Fibroblast of skin of abdomen (primary cell): Measurements from ENCODE around the gene PLA2G4B.

Source experiments
- DNase-seq: peaks from one replicate; pipeline ENCODE4 v3.0.0-alpha.2; 2013

Gene PLA2G4B

GRCh38 chr15:41851755-41852370, 13.2 kb downstream of the PLA2G4B start:
- DNase-seq: no peak

DNA sequence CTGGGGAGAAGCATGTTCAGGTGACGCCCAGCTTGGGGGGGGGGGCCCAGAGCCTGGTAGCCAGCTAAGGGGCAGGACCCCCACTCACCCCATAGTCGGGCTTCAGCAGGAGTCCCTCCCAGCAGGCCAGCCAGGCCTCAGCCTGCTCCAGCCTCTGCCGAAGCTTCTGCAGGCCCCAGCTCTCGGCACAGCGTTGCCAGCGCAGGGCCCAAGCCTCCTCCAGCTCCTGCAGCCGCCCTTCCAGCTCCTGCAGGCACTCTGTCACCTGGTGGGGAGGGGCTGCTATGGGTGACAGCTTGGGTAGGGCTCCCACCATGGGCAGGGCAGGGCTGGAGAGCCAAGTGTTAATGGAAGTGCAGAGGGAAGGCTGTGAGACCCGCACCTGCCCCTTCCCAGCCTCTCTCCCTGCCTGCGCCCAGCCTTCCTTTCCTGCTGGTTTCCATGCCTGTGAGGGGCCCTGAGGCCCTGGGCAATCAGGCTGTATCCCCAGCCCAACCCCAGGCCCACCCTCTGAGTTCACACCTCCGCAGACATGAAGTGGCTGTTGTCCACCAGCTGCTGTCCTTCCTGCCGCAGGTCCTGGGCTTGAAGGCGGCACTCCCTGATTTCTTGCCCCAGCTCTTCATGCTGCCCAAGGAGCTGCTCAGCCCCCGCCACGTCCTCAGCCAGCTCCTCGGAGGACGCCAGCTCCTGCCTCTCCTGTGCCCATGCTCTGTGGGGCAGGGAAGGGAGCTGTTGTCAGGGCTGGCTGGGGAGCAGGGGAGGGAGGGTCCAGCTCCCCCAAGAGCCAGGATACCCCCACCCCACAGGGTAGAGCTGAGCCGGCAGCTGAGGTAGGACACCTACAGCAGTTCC, 14.3 kb downstream of the PLA2G4B start:
- no peak for DNase-seq

- DNase-seq: no peak
These were observed 15.2 kb downstream of the PLA2G4B start for GRCh38 chr15:41853831-41854230.

- no peak for DNase-seq
These were observed 15.8 kb downstream of the PLA2G4B start for GRCh38 chr15:41854443-41854842.

GRCh38 chr15:41855261-41855961, 16.8 kb downstream of the PLA2G4B start:
- DNase-seq: no peak

- no peak for DNase-seq
These were observed 17.6 kb downstream of the PLA2G4B start for GRCh38 chr15:41856262-41856661.

DNA sequence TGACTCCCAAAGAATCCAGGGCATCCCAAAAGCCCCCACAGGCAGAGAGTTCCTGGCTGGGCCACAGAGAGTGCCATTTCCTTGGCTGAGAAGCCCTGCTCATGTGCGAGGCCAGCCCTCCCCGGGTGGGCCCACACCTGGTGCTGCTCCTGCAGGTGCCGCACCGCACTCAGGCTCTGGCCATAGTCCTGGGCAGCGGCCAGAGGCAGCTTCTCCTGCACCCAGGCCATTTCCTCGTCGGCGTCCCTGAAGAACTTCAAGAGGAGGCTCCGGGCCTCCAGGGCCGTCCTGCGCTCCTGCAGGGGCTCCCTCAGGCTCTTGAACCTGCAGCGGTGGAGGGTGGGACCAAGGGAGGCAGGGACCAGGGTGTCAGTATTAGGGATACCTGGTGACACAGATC, 18.1 kb downstream of the PLA2G4B start:
- no peak for DNase-seq

DNA sequence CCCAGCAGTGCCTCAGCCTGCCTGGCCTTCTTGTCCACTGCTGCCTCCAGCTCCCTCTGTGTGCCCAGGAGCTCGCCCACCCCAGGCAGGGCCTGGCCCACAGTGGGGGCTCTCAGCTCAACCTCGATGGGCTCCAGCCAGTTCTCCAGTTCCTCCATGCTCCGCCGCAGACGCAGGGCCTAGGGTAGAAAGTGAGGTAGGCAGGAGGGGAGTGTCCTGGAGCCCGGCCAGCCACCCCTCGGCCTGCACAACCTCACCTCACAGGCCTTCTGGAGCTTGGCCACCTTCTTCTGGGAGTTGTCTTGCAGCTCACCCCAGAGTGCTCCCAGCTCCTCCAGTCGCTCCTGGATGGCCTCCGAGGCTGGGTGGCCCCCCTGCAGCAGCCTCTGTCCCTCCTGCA, 18.7 kb downstream of the PLA2G4B start:
- DNase-seq: no peak

- DNase-seq: no peak
These were observed 20.1 kb downstream of the PLA2G4B start for GRCh38 chr15:41858756-41859155.

GRCh38 chr15:41860049-41860828, 21.6 kb downstream of the PLA2G4B start:
- DNase-seq: no peak

GRCh38 chr15:41861736-41862356, 23.2 kb downstream of the PLA2G4B start:
- no peak for DNase-seq

- no peak for DNase-seq
These were observed 24.0 kb downstream of the PLA2G4B start for GRCh38 chr15:41862515-41863116.

DNA sequence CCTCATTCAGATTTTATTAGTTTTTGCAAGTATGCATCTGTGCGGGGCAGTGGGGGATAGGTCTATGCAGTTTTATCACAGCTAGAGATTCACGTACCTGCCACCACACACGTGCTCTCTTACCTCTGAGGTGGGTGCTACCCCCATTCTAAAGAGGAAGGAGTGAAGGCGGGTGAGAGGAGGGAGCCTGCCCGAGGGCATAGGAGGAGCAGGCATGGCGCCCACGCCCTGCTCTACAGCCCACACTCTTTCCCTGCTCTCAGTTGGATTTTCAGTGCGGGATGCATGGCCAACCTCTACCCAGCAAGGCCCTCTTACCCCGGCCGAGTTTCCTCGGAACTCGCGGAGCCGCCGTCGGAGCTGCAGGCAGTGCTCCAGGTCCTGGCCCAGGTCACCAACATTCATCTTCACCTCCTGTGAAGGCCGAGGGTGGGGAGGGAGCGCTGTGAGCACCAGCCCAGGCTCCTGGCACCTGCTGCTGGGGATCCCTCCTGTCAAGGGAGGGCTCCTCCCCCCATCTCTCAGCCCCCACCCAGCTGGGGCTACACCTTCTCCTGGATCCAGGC, 26.9 kb downstream of the PLA2G4B start:
- no peak for DNase-seq

DNA sequence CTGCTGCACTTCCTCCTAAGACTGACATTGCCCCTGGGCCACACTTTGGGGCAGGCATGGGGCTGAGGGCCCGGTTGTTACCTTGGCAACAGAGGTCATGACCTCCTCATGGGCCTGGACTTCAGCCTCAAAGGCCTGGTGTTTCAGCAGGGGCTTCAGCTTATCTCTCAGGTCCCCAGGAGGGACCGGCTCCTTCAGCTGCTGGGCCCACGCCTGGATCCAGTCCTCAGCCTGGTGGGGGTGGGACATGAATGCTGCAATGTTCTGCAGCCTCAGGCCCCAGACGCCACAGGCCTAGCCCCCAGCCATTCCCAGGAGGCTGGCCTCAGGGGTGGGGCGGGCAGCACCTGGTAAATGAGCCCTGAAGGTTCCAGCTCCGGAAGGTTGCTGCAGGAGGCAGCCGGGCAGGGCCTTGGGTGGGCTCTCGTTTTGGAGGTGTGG, 27.6 kb downstream of the PLA2G4B start:
- DNase-seq: no peak

DNA sequence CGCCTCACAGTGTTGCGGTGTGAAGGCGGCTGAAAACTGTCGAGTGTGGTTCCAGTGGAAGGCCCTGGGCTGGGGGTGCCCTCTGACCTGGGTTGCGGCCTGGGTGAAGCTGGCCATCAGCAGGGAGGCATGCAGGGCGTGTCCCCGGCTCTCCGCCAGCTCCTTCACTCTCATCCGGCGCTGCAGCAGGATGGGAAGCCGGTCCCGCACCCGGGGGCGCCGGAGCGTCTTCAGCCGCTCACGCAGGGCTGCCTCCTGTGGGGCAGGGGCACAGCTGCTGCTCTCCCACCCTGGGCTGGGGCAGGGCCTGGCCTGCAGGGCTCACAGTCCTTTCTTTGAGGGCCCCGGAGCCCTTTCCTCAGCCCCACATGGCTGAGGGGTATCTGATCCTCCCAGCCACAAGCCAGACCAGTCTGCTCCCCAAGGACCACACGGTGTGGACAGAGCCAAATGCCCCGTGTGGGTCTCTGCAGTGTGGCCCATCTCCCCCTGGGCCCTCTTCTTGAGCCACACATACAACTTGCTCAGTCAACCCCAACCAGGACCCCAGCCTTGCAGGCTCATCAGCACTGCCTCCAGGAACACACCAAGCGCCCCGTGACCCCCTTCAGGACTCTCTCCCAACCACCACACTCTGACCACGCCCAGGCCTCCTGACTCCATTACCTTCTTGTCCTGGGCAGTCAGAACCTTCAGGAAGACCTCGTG, 28.4 kb downstream of the PLA2G4B start:
- DNase-seq: no peak

DNA sequence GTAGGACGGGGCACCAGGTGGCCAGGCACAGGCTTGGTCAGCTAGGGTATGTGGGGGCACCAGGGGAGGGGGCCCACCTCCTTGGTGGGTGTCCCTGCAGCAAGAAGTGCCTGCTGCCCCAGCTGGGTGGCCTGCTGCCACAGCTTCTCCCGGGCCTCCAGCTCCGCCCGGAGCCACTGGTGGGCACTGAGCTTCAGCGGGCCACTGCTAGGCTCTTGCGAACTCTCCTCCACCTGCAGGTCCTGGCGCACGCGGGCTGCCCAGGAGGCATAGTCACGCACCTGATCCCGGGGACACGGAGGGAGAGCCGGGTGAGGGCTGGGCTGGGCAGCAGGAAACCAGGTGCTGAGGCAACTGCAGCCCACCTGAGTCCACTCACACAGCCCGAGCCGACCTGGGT, 29.7 kb downstream of the PLA2G4B start:
- no peak for DNase-seq

- DNase-seq: no peak
These were observed 31.4 kb downstream of the PLA2G4B start for GRCh38 chr15:41869770-41870688.

GRCh38 chr15:41870689-41871081, 32.0 kb downstream of the PLA2G4B start:
- DNase-seq: peak; percentile 38

DNA sequence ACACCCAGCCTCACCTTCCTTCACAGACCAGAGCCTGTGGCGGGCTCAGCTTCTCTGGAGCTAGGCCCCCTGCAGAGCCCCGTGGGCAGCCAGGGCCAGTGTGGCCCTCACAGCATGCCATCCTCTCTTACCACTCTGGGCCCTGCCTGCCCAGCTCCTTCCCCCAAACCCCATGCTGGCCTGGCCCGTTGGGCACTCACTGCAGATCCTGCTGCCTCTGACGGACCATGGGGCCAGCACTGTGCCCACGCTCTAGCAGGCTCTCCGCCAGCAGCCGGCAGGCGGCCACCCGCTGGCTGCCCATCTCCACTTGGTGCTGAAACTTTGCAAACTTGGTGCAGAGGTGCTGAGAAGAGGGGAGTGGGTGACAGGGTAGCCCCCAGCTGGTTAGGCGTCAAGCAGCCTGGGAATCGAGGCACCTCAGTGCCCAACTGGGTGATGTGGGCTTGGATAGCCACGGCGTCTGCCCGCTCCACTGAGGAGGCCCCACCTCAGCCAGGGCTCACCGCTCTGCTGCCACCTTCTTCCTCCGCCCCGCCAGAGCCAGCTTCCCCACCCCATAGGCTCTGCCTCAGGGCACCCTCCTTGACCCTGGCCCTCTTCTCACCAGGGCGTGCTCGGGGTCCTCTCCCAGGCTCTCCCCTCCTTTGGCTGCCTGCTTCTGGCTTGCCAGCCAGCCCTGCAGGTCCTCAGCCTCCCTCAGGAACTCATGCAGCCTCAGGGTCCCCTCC, 32.7 kb downstream of the PLA2G4B start:
- DNase-seq: no peak
